ENCODE data around the gene SURF4.
"Not testable (repeated sequence)": the region's sequence is repeated elsewhere in the genome, so short reads cannot be mapped to it uniquely, and the experiment has no call there.

Gene SURF4

DNA sequence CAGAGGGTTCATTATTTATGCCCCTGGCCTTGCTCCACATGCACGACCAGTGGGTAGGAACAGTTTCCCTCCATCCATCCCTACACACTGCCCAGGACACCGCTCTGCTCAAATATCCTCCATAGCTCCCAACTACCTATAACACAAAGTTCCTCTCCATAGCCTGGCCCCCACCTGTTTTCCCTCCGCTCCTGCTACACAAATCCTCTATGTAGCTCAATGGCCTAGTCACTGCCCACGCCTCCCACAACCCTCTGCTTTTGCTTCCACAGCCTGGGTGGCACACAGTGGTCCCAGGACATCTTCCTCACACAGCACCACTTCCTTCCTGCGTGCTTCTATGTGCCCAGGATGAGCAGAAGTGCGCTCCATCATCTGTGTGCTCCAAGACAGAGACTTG is 21.5 kb upstream of the SURF4 start:
- no peak for DNase-seq

- no peak for DNase-seq
Observed at GRCh38 chr9:133396952-133397351, 21.1 kb upstream of the SURF4 start.

GRCh38 chr9:133394687-133395271 is 18.9 kb upstream of the SURF4 start:
- DNase-seq: no peak

- no peak for DNase-seq
Observed at GRCh38 chr9:133393399-133393798, 17.5 kb upstream of the SURF4 start.

- not testable (repeated sequence) for DNase-seq
Observed at GRCh38 chr9:133392308-133392707, 16.4 kb upstream of the SURF4 start.

- DNase-seq: not testable (repeated sequence)
Observed at GRCh38 chr9:133391449-133391848, 15.6 kb upstream of the SURF4 start.

DNA sequence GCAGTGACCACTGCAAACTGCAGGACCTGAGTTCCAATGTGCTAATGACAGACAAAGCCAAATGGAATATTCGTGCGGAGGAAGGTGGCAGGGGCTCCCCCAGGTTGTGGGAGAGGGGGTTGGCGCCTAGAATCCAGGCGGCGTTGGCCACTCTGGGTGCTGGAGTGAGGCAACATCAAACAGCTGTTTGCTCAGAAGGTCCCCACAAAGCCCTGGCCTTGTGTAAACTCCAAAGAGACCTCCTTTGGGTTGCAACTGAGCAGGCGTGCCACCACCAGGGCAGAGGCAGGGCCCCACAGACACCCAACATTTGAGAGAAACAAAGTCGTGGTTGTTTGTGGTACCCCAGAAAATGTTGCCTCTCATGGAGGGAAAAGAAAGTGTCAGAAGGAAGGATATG is 14.9 kb upstream of the SURF4 start:
- no peak for DNase-seq

- DNase-seq: no peak
Observed at GRCh38 chr9:133389562-133389961, 13.7 kb upstream of the SURF4 start.

DNA sequence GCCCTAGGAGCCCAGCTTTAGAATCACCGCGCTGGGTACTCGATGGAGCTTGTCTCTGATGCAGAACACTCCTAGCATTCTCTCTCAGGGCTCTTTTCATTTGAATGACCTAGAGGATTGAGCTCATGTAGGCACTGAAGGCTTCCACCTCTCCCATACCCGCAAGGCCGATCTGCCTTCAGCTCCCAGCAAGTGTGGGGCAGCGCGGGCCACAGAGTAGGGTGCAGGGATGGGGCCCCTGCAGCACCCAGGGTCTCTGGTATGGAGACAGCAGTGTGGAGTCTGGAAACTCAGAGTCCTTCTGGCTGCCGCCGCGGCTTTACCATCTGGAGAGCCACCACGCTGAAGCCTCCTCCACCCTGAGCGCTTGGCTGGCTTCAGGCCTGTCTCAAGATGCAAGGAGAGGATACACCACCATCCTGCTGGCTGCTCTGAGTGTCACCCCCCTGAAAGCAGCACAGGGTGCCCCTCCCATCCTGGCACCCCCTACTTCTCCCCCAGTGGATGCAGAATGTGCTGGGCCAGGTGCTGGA is 13.2 kb upstream of the SURF4 start:
- no peak for DNase-seq

GRCh38 chr9:133387680-133388079 is 11.8 kb upstream of the SURF4 start:
- DNase-seq: no peak

- no peak for DNase-seq
Observed at GRCh38 chr9:133386338-133386737, 10.5 kb upstream of the SURF4 start.

- DNase-seq: no peak
Observed at GRCh38 chr9:133385452-133385851, 9.6 kb upstream of the SURF4 start.

GRCh38 chr9:133384736-133385321 is 9.0 kb upstream of the SURF4 start:
- DNase-seq: no peak

GRCh38 chr9:133383438-133383837 is 7.6 kb upstream of the SURF4 start:
- DNase-seq: no peak

DNA sequence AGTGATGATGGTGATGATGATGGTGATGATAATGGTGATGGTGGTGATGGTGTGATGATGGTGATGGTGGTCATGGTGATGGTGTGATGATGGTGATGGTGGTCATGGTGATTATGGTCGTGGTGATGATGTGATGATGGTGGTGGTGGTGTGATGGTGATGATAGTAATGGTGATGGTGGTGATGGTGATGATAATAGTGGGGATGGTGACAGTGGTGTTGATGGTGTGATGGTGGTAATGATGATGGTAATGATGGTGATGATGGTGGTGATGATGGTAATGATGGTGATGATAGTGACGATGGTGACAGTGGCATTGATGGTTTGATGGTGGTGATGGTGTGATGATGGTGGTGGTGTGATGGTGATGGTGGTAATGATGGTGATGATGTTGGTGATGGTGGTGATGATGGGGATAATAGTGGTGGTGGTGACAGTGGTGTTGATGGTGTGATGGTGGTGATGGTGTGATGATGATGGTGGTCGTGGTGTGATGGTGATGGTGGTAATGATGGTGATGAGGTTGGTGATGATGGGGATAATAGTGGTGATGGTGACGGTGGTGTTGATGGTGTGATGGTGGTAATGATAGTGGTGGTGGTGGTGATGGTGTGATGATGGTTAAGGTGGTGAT is 6.8 kb upstream of the SURF4 start:
- DNase-seq: no peak

GRCh38 chr9:133380734-133381133 is 4.9 kb upstream of the SURF4 start:
- no peak for DNase-seq

- DNase-seq: no peak
Observed at GRCh38 chr9:133379153-133380086, 3.6 kb upstream of the SURF4 start.

DNA sequence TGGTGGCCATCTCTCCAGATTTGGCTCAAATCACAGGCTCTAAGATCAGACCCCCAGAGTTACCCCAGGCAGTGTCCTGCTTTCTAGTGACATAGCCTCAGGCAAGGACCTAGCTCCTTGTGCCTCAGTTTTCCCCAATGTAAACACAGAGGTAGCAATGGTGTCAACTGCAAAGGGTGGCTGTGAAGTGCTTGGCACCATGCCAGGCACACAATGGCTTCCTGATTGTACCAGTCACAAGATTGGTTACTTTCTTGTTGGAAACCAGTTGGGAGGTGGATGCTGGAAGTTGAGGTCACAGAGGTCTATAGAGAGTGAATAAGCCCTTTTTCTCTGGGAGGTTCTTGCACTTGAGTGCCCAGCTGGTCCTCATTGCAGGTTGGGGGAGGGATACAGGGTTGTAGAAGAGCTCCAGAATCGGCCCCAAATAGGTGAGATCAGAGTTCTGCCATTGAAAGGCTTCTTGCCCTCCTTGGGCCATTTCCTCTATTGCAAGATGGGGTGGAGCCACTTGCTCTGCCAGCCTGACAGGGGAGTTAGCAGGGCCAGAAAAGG is 2.6 kb upstream of the SURF4 start:
- no peak for DNase-seq

GRCh38 chr9:133377721-133378216 is 1.9 kb upstream of the SURF4 start:
- no peak for DNase-seq

DNA sequence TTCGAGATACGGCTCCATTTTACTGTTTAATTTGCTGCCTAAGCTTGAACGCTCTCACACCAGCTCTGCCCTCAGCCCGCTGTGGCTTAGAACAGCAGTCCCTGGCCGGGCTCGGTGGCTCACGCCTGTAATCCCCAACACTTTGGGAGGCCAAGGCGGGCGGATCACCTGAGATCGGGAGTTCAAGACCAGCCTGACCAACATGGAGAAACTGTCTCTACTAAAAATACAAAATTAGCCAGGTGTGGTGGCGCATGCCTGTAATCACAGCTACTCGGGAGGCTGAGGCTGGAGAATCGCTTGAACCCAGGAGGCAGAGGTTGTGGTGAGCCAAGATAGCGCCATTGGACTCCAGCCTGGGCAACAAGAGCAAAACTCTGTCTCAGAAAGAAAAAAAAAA is 1.4 kb upstream of the SURF4 start:
- not testable (repeated sequence) for DNase-seq

- no peak for DNase-seq
Observed at GRCh38 chr9:133375116-133375723, 640 bp downstream of the SURF4 start.

DNA sequence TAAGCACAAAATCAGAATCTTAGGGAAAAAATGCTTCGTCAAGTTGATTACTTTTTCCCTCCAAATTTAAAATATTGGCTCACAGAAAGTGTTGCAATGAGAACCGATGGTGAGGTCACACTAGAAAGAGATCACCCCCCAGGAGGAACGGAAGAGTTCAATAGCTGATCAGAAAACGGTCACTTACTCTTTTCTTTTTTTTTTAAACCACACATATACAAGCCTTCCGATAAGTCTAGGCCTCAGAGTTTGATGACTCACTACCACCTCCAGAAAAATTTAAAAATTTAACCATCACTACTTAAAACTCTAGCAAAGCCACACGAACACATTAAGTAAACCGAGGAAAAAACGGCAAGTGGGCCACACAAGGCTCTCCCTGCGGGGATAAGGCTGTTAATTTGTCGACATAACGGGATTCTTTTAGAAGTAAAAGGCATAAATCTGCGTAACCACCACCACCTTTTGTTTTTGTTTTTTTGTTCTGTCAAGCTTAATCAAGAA is 1.2 kb downstream of the SURF4 start:
- no peak for DNase-seq
